Measurements from ENCODE around the gene RAG1.
"Not testable (repeated sequence)": the region's sequence is repeated elsewhere in the genome, so short reads cannot be mapped to it uniquely, and the experiment has no call there.

RAG1 gene

DNA sequence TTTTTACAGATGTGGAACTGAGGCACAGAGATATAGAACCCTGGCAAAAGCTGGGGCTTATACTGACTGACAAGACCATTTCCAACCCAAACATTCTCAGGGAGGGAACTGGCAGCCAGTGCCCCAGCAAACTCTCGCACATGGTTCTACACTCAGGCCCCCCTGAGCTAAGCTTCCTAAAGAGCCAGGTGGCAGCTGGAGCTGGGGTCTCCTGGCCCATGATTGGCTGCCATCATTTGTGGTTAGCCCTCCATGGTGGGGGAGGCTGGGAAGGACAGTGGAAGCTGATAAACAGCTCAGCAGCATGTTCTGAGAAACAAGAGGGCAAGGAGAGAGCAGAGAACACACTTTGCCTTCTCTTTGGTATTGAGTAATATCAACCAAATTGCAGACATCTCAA, at the start of gene RAG1:
Gene RAG1 (plus strand): TSS at position 314 of the 400 bp plus-strand sequence. CDS start 5,298 bp downstream, outside the sequence.
- DNase-seq (ENCODE audit: low spot score), result no peak

DNA sequence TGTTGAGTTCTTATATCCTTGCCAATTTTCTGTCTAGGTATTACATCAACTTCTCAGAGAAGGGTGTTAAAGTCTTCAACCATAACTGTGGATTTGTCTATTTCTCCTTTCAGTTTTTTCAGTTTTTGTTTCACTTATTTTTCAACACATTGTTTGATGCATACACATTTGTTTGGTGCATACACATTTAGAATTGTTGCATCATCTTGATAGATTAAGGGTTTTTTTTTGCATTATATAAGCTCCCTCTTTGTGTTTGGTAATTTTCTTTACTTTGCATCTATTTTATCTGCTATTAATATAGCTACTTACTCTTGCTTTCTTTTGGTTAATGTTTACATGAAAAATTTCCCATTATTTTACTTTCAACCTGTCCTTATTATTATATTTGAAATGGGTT, 37.0 kb upstream of the RAG1 start:
- DNase-seq (ENCODE audit: low spot score), result no peak

DNA sequence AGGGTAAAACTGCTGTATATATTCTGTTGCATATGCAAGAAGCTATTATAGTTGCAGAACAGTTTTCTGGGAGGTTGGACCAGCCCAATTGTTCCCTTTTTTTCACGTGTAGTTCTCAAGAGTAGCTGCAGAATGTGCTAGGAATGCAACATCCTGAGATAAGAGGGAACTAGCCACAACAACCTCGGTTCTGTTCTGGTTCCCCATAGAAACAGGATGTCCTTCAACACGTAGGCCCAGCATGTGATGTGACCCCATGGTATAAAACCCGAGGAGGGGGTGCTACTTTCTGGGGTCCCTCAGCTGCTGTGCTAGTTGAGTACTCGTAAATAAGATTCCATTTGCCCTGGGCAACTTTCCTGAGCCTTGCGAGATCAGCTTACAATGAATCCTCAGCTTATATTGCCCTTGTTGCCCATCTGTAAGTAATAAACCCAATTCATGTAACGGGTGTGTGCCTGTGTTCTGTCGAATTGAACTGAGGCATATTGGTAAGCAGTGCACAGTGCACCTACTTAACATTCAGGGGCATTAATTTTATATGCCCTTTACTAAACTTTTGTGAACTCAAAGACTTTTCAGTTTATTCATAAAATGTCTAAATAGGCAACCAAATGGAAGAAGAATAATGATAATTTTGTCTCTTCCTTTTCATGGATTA, 34.7 kb upstream of the RAG1 start:
- no peak for DNase-seq (ENCODE audit: low spot score)

DNA sequence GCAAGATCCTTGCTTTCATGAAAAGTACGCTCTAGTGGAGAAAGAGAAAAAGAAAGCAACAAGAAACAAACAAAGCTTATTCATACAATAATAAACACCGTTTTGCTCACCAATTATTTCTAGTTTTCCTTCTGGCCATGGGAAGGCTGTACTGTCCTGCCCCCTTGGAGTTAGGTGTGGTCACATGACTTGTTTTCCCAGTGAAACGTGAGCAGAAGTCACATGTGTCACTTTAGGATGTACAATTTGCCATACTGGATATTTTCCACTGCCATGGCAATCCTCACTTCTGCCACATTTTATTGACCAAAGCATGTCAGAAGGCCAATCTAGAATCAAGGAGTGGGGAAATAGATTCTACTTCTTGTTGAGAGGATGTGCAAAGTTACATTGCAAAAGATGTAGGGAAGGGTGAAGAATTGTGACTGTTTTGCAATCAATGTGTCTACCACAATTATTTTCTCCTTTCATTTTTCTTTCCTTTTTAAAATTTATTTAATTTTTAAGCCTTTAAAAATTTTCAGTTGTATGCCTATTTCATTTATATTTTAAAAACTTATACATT, 33.4 kb upstream of the RAG1 start:
- no peak for DNase-seq (ENCODE audit: low spot score)

DNA sequence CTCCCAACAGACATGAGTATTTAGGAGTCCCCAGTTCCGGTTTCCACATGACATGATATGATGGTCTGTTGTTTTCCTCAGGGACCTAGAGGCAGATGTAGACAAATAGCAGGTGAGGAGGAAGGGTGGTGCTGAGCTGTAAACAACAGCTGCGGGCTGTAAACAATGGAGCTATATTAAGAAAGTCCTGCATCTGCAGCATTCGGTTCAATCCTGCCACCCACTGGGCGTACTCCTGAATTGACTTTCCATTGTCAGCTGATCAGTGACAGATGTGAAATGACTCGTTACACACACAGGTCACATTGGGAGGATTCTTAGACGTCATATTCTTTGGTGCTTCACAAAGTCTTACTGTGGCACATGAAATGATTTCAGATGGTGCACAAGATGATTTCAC, 26.8 kb upstream of the RAG1 start:
- peak; percentile 84 for DNase-seq (ENCODE audit: low spot score)

DNA sequence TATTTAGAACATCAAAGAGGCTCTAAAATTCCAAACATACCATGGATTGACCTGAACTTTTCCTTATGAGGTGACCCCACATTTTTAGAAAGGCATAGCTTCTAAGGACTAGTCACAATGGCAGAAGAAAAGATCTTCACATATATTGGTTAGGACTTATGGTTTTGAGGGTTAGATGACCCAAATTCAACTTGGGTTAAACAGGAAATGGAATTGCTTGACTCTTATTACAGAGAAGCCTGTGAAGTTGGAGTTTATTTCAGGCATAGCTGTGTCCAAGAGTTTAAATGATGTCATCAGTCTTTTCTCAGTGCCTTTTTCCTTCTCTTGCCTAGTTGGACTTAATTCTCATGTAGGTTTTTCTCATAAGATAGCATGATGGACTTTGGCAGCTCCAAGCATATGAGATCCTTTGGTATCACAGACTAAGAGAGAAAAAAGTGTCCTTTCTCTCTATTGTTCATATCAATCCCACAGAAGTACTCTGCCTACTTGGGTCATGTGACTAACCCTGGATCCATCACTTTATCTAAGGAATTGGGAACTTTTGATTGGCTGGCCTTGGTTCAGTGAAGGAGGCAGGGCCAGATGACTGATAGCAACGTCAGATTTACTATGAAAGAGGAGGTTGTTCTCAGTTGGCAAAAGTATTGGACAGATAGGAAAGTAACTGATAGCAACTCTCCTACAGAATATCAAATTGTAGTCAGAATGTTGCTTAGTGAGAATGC, 17.3 kb upstream of the RAG1 start:
- DNase-seq (ENCODE audit: low spot score), result no peak

DNA sequence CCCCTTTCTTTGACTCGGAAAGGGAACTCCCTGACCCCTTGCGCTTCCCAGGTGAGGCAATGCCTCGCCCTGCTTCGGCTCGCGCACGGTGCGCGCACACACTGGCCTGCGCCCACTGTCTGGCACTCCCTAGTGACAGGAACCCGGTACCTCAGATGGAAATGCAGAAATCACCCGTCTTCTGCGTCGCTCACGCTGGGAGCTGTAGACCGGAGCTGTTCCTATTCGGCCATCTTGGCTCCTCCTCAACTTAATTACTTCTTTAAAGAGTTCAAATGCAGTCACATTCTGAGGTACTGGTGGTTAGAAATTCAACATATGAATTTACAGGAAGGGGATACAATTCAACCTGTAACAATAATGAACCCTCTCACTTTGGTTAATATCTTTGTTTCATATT, 10.4 kb upstream of the RAG1 start:
- not testable (repeated sequence) for DNase-seq (ENCODE audit: low spot score)

DNA sequence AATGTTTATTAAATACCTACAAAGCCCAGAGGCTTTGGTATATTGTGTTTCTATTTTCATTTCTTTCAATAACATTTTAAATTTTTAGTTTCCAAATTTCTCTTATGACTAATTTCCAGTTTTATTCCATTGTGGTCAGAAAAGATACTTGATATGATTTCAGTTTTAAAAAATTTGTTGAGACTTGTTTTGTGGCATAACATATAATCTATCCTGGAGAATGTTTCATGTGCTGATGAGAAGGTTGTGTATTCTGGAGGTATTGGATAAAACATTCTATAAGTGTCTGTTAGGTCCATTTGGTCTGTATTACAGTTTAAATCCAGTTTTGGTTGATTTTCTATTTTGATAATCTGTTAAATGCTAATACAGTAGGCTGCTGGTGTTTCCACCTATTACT, 9.8 kb upstream of the RAG1 start:
- DNase-seq (ENCODE audit: low spot score), result no peak

DNA sequence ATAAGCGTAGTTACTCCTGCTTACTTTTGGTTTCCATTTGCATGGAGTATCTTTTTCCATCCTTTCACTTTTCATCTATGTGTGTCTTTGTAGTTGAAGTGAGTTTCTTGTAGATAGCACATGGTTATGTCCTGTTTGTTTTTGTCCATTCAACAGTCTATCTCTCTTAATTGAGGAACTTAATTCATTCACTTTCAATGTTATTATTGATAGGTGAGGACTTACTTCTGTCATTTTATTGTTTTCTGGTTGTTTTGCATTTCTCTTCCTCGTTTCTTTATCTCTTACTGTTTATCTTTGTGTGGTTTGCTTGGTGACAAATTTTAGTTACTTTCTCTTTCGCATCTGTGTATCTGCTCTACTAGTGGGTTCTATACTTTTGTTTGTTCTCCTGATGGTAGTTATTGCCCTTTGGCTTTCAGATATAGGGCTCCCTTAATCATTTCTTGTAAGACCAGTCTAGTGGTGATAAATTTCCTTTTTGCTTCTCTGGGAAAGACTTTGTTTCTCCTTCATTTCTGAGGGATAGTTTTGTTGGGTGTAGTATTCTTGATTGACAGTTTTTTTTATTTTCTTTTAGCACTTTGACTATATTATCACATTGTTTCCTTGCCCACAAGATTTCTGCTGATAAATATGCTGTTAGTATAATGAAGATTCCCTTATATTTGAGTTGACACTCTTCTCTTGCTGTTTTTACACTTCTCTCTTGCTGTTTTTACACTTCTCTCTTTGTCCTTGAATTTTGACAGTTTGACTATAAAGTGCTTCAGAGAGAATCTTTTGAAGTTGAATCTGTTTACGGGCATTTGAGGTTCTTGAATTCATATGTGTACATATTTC, 9.0 kb upstream of the RAG1 start:
- DNase-seq (ENCODE audit: low spot score), result no peak

DNA sequence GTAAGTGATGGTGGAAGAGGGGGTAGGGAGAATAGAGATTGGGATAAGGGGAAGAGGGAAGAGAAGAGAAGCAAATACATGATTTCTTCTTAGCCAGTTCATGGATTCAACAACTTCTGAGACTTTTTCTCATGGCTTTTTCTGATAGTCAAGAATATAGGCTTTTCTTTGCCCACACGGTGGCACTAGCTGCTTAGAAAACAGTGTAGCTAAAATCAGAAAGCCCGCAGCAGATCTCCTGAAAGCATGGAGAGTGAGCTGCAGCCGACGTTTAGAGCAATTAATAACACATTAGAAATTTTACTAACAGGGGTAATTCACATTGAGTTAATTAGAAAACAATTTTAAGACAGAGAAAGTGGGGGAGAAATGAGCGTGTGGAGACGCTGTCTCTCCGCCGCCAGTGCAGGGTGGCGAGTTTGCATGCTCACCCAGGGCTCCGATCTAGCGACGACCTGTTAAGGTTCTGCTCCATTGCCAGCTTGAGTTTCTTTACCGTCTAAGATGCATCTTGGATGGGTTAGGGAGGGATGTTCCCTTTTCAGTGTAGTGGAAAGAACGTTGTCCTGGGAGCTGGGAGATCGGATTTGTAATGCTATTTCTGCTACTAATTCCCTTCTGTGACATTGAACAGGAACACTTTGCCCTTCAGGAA, 3.3 kb upstream of the RAG1 start:
- DNase-seq (ENCODE audit: low spot score), result peak; percentile 88

DNA sequence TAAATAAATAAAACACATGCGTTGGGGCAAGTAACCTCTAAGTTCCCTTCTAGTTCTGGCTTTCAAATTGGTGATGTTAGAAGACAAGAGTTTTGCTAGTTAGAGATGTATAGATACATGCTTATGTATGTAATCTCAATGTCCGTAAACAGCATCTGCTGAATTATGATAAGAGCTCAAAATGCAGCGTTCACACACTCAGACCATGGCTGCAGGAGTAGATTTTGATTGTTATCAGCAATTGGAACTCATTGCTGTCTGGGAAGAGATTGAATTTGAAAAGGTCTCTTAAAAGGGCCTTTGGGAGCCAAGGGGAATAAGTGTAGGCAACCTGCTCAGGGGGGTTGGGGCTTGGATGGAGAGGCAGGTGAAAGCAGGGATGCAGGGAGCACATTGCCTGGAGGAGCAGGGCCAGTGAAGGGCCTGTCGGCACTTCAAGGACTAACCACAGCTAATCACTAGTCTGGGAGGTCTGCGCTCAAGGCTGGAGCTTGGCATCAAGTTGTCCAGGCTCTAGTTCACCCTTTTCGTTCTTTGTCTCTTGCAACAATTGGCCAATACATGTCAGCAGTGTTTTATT, 2.7 kb upstream of the RAG1 start:
- DNase-seq (ENCODE audit: low spot score), result no peak

DNA sequence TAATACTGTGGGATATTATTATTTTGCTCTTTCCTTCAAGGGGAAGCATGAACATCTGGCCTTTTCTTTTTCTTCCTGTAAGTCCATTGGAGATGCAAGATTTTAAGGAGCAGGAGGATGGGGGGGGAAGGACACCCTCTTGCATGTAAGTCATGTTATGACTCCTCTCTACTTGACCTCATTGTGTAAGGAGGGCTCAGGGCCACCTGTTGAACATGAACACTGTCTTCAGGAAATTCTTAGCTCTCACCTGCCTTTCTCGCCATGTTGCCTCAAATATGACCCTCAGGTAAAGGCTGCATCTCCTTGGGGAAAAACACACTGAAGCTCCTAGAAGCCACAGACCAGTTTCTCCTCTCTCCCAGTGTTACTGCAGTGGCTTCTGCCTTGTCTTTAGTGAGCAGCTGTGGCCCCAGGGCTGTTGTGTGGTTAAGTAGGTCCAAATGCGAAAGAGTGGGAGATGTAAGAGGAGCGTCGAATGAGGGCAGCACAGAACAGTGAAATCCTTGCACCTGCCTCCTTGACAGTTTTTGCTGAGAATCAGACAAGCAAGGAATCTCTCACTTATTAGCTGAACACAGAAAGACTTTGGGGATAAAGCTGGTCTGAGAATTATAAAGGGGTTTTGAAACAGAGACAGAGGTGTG, 1.3 kb upstream of the RAG1 start:
- peak; percentile 34 for DNase-seq (ENCODE audit: low spot score)

DNA sequence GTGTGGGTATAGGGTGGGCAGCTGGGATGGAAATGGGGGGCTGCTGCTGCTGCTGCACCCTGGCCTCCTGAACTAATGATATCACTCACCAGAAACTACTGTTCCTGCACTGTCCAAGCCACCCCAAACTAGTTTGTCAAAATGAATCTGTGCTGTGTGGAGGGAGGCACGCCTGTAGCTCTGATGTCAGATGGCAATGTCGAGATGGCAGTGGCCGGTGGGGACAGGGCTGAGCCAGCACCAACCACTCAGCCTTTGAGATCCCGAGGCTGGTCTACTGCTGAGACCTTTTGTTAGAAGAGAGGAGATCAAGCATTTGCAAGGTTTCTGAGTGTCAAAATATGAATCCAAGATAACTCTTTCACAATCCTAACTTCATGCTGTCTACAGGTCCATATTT, 1.3 kb downstream of the RAG1 start:
- peak; percentile 16 for DNase-seq (ENCODE audit: low spot score)

DNA sequence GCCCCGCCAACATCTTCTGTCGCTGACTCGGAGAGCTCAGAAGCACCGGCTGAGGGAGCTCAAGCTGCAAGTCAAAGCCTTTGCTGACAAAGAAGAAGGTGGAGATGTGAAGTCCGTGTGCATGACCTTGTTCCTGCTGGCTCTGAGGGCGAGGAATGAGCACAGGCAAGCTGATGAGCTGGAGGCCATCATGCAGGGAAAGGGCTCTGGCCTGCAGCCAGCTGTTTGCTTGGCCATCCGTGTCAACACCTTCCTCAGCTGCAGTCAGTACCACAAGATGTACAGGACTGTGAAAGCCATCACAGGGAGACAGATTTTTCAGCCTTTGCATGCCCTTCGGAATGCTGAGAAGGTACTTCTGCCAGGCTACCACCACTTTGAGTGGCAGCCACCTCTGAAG, 6.7 kb downstream of the RAG1 start:
- DNase-seq (ENCODE audit: low spot score), result peak; percentile 38

DNA sequence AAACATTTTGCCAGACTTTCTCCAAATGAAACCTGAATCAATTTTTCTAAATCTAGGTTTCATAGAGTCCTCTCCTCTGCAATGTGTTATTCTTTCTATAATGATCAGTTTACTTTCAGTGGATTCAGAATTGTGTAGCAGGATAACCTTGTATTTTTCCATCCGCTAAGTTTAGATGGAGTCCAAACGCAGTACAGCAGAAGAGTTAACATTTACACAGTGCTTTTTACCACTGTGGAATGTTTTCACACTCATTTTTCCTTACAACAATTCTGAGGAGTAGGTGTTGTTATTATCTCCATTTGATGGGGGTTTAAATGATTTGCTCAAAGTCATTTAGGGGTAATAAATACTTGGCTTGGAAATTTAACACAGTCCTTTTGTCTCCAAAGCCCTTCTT, 9.6 kb downstream of the RAG1 start:
- no peak for DNase-seq (ENCODE audit: low spot score)

DNA sequence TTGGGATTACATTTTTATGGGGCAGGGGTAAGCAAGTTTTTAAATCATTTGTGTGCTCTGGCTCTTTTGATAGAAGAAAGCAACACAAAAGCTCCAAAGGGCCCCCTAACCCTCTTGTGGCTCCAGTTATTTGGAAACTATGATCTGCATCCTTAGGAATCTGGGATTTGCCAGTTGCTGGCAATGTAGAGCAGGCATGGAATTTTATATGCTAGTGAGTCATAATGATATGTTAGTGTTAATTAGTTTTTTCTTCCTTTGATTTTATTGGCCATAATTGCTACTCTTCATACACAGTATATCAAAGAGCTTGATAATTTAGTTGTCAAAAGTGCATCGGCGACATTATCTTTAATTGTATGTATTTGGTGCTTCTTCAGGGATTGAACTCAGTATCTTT, 10.1 kb downstream of the RAG1 start:
- no peak for DNase-seq (ENCODE audit: low spot score)

DNA sequence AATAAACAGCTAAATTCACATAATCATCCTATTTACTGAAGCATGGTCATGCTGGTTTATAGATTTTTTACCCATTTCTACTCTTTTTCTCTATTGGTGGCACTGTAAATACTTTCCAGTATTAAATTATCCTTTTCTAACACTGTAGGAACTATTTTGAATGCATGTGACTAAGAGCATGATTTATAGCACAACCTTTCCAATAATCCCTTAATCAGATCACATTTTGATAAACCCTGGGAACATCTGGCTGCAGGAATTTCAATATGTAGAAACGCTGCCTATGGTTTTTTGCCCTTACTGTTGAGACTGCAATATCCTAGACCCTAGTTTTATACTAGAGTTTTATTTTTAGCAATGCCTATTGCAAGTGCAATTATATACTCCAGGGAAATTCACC, 10.7 kb downstream of the RAG1 start:
- no peak for DNase-seq (ENCODE audit: low spot score)

DNA sequence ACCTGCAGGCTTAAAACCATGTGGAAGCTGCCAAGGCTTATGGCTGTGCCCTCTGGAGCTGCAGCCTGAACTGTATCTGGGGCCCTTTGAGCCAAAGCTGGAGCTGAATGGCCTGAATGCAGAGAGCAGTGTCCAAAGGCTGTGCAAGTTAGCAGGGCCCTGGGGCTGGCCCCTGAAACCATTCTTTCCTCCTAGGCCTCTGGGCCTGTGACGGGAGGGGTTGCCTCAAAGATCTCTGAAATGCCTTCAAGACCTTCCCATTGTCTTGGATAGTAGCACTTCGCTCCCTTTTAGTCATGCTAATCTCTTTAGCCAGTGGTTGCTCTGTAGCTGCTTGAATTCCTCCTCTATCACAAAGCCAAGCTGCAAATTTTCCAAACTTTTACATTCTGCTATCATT, 13.7 kb downstream of the RAG1 start:
- DNase-seq (ENCODE audit: low spot score), result no peak

DNA sequence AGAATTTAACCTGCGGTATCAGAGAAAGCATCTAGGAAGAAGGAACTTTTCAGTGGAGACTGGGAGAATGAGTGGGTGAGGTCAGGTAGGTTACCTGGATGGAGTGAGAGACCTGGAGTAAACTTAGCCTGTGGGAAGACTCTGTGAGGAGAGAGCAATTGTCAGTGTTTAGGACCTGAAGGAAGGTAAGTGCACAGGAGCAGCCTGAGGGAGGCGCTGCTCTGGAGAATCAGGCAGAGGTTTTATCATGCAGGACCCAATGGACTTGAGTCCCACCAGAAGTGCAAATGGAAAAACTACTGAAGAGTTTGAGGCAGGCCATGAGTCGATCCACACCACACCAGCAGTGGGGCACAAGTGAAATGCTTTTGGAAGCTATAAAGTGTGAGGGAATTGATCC, 15.9 kb downstream of the RAG1 start:
- DNase-seq (ENCODE audit: low spot score), result no peak

DNA sequence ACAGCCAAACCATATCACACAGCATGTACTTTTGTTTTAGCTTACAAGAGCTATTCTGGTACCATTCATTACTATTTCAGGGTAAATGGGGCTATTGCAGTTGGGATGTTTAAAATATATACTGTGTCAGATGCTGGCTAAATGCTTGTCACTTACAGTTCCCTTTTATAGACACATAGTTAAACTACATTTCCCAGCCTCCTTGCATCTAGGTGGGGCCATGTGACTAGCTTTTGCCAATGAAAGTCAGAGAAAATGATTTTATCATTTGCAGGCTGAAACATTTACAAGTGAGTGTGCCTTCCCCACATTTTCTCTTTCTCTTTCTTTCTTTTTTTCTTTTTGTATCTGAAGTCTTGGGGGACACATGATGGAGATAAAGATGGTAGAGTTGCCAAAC, 18.7 kb downstream of the RAG1 start:
- peak; percentile 55 for DNase-seq (ENCODE audit: low spot score)

DNA sequence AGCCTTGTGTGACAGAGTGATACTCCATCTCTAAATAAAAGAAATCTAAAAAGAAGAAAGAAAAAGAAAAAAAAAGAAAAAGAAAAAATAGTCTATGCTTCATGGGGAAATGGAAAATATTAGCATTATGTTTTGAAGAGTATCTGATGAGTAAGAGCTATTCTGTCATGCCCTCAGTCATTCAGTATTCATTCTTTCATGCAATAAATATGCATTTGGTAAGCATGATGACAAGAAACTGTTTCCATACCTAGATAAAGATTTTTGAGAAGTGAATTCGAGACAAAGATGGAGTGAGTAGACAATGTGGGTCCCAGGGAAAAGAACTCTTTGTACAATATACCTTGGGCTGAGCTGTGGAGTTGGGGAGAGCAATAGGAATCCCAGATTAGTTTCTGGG, 20.3 kb downstream of the RAG1 start:
- no peak for DNase-seq (ENCODE audit: low spot score)
